NCI-H748 treated with DMSO at 0.1 percent for 48 hours (cell line): Measurements from ENCODE around the gene ATRN.

Experiments used
- DNase-seq: peaks from one replicate; lab custom pipeline; 2025; lab: John Stamatoyannopoulos, UW

The ATRN gene

DNA sequence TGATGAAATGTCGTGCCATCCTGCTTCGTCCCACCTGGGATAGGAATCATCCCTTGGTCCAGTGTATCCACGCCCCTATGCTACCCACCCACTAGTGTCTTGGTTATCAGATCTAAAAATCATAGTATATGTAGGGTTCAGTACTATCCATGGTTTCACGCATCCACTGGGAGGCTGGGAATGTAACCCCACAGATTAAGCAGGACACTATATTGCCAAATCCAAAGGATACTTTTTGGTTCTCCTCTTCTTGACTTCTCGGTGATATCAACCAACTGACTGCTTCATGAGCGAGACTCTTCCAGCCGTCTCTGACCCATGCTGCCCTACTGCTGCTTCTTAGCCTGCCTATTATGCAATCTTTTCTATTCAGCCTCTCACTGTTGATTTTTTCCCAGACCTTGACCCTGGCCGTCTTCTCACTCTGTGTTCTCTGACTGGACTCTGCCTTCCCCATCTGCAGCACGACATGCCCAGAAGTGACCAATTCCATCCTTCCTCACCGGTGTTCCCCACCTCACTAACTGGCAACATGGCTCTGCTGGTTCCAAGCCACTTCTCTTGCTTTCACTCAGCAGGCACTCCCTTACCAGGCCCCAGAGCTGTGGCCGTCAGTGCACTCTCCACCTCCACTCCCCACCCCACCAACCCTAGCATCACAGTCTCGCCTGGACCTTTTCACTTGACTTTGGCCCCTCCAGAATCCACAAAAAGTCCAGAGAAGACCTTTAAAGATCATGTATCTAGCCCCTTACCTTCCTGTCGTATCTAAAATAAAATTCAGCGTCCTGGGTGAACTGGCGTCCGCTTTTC lies 157.9 kb downstream of the ATRN start:
- DNase-seq, result no peak

DNA sequence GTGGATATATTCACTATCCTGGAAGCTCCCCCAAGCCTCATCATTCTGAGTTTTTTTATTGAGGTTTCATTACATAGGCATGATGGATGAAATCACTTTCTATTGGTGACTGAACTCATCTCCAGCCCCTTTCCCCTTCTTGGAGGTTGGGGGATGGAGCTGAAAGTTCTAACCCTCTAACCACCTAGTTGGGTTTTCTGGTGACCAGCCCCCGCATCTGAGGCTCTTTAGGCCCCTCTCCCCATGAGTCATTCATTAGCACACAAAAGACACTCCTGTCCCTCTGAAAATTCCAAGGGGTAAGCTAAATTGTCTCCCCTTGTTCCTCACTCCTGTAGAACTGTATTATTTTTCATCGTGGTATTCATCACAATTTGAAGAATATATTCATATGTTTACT lies 159.1 kb downstream of the ATRN start:
- no peak for DNase-seq

DNA sequence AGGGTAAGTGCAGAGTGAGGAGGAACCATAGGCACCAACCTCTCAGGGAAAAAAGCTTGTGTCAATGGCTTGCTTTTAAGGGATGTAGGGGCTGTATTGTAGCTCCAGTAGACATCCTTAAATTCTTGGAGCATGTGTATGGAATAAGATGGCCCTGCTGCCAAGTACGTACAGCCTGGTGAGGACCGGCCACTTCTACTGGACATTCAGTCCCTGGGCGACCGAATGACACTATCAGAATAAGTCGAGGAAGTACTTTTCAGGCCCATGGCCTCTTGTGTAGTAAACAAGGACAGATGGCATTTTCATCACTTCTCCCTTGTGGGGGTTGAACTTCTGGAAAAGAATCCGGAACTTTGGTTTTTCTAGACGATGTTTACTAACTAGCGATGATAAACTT lies 159.6 kb downstream of the ATRN start:
- no peak for DNase-seq

DNA sequence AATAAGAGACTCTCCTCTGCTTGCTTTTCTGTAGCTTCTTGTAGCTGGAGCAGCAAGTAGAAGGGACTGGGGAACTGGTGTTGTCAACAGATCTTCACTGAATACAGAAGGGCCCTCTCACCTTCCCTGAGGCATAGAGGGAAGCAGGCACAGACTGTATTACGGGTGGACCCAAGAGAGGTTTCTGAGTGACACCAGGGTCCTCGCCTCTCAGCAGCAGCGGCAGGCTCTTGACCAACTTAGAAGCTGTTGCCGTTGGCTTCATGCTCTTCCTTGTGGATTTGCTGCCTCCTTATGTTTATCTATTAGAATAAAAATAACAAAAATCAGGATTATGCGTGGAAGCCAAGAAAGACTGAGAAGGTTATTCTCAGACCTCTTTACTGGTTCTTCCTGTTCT lies 160.7 kb downstream of the ATRN start:
- no peak for DNase-seq

DNA sequence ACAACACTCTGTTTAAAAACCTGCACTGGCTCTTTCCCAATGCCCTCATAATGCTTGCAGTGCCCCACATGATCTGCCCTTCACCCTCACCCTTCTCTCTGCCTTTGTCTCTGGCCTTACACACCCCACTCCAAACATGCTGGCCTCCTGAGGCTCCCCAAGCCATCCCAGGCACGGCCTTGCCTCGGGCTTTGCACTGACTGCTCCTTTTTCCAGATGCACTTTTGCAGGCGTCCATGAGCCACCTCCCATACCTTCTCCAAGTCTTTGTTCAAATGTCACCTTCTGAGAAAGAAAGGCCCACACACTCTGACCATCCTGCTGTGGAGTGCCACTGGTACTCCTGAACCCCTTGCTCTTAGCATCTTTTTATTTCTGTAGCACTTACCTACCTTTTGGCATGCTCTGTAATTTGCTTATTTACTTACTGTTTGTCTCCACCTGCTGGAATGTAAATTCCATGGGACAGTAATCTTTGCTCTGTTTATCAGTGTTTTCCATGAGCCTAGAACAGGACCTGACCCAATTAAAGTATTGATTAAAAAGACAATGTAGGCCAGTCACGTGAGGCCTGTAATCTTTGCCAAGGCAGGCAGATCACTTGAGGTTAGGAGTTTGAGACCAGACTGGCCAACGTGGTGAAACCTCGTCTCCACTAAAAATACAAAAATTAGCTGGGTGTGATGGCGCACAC lies 161.6 kb downstream of the ATRN start:
- DNase-seq, result no peak

DNA sequence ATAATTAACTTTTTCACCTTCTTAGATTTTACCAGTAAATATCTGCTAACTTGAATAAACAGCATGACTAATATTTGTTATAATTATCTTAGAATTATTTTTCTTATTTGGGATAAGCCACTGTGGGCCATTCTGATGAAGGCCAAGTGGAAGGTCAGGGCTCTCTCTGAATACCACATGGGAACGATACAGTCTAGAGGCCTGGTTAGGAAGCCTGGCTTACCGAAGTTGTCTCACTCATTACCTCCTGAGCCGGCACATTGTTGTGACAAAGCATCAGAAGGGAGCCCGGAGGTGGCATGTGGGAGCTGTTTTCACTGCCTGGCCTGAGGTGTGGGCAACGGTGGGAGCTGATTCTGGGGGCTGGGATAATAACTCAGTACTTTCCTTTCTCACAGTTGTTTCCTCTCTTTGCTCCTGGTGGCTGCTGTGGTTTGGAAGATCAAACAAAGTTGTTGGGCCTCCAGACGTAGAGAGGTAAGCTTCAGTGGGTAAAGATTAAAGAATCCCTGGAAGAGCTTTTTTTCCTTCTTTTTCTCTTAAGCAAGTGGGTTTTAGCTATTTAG lies 163.2 kb downstream of the ATRN start:
- no peak for DNase-seq

DNA sequence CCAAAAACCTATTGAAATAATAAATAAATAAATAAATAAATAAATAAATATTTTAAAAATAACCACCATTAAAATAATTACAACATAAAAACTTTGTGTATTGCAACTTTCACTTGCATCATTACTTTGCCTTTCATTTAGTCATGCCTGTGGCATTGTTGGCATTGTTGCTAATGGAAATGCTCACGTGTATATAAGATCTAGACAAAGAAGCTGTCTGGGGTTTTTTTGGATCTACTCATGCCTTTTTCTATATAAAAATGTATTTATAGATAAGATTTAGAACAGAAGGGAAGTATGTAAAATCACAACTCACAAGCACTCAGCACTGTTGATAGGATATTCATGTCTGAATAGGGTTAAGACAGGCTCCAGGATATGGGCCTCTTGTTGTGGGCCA lies 164.5 kb downstream of the ATRN start:
- DNase-seq, result no peak

DNA sequence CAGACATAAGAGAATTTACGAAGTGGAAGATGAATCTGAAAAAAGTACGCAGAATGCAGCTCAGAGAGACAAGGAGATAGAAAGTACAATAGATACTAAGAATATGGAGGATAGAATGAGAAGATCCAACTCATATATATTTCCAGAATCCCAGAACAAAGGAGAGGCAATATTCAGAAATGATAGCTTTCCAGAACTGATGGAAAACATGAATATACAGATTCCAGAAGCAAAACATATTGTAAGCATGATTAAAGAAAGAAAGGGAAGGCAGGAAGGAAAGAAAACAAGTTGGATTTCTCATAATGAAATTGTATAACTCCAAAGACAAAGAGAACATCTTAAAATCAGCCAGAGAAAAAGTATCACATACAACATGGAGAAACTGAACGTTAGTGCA lies 169.4 kb downstream of the ATRN start:
- no peak for DNase-seq

DNA sequence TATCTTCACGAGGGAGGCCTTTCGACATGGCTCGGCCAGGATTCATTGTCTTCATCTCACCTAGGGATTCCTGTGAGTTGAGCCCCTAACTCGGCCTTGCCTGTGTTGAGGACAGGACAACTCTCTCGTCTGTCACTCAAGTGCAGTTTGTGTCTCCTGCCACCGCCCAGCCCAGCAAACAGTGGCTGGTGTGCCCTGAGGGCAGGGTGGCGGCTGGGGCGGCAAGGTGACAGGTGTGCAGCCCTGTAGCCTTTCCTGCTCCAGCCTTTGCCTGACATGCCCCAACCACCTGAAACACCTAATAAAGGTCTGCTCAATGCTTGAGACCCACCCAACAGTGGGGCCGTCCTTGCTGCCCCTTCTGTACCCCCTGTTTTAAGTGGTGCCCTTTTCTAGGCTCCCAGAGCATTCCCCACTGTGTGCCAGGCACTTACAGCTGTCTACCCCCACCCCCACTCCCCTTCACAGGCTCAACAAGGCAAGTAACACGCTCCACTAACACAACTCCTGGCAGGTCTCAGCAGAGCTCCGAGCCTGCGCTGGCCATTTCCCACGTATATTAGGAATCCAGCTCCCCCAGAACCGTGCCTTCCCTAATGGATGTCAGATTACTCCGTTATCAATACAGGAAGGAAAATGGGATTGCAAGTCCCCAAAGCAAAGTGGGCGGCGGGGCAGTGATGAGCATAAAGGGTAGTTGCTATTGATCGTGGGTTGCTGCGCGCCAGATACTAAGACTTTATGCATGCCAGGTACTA lies 174.7 kb downstream of the ATRN start:
- no peak for DNase-seq

DNA sequence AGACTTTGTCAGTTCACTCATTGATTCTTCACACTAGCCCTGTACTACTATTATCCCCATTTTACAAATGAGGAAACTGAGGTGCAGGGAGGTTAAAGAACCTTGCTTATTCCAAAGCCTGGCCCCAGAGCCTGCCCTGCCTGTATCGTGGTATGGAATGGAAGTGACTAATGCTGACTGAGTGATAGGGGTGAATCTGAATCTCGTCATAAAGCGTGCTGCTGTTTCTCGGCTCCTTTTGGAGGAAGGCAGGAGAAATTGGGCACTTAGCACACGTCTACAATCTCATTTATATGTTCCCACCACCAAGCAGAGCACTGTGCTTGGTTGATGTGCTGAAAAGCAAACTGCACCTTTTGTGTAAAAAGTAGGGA lies 175.2 kb downstream of the ATRN start:
- DNase-seq, result no peak

DNA sequence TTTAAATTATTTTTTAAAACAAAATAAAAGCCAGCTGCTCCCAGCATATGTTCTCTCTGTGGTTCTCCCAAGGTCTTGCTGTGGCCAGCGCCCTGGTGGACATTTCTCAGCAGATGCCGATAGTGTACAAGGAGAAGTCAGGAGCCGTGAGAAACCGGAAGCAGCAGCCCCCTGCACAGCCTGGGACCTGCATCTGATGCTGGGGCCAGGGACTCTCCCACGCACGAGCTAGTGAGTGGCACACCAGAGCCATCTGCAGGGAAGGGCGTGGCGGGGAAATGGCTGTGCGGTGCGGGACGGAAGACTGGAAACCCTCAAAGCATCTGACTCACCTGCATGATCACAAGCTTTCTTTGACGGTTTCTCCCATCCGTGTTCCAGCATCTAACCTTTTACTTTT lies 175.8 kb downstream of the ATRN start:
- no peak for DNase-seq

DNA sequence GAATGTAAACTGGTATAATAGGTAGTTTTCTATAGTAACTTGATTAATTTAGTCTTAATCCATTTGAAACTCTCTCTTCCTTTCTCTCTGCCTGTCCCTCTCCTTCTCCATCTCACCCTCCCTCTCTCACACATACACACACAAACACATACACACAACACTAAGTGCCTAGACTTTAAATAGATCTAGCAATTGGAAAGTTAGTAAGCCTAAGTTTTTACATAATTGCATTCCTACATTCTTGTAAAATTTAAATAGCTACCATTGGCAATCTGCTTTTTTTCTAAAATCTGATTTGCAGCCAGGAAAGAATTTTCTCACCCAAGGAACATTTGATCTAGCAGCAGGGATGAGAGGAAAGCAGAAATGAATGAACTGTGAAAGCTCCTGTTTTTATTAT lies 176.7 kb downstream of the ATRN start:
- DNase-seq, result no peak

DNA sequence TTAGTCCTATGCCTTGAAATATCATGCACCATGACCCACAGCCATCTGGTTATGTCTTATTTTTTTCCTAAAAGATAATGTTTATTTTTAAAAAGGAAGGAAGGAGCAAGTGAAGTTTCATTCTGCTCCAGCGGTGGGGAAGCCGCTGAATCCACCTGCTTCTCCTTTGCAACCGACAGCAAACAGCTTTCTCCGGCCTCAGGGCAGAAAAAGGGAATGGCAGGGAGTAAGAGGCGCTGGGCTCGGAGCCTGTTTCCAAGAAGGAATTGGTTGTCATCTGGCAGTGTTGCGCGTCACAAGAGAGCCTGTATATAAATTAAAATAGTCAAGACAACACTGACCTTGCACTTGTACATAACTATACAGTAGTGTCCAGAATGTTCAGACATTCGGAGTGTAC lies 178.1 kb downstream of the ATRN start:
- no peak for DNase-seq

DNA sequence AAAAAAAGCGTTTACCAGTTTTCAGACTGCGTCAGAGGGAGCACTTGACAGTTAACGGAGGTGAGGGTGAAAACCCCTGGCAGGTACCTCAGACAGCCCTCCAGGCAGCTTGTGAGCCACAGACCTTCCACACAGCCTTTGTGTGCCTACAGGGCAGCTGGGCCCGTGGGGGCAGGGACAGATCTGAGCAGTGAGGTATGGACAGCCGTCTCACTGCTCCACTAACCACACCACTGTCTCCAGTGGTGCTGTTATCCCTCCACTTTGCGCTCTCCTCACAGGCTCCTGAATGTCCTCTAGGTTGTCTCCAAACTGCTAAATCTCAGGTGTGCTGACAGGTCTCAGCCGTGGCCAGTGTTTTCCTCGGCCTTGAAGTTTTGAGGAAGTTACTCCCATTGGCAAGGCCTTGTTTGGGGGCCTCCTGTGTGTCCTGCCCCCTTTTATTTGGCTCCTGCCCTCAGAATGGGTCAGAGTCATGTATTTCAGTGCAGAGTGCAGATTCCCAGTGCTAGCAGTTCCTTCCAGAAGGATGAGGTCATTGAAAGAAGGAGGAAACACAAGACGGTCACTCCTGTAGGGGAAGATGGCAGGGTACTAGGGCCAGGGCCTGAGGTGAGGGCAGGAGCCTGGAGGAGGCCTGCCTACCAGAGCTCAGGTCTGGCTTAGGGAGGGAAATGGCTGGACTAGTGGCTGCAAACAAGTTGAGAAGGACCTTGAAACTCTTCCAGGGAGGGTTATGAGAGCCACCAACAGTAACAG lies 180.6 kb downstream of the ATRN start:
- no peak for DNase-seq

DNA sequence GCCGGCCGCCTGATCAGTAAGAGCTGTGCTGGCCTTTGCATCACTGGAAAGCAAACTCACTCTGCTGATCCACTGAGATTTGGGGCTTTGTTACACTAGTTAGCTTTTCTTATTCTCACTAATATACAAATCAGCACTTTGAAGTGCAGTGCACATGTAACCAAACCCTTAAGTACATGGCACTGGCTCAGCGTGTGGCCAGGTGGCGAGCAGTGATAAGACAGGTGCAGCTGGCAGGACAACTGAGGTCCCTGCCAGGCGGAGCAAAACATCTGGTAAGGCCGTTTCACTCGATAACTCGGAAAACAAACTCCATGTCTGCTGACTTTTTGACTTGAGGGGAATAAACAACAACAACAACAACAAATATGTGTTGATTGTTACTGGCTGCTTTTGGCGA lies 181.4 kb downstream of the ATRN start:
- DNase-seq, result no peak

DNA sequence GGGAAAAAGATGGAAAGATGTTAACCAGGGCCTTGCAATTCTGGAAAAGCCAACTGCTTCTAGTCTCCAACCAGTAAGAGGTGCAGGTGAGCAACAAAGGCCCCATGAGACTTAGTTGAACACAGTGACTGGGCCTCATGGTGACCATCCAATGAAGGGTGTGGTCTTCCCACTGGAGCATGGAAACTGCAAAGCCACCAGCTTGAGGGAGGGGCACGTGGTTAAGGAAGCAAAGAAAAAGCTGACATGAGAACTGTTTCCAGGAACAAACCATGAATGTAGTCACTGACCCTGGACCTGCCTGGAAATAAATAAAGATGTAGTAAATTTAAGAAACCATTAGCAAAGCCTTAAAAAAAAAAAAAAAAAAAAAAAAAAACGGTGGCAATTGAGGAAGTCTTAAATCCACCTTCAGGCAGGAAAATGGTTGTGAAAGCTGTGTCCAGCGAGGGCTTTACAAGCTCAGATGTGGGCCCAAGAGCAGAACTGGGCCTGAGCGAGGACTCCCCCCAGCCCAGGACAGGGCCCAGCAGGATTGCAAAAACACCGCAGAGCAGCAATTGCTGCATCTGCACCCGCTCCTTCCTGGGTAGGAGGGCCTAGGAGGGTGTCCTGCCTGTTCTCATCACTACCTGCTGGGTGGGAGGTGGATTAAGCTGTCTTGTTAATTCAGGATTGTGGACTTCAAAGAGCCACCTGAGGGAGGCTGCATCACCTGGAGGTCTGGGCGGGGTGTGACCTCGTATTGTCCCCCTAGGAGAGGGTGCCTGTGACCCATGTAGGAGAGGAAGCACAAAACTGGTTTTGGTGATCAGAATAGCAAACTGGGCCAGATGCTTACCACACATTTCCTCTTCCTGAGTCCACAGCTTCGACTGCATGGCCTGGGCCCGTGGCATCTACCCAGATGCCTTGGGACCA lies 182.1 kb downstream of the ATRN start:
- no peak for DNase-seq

DNA sequence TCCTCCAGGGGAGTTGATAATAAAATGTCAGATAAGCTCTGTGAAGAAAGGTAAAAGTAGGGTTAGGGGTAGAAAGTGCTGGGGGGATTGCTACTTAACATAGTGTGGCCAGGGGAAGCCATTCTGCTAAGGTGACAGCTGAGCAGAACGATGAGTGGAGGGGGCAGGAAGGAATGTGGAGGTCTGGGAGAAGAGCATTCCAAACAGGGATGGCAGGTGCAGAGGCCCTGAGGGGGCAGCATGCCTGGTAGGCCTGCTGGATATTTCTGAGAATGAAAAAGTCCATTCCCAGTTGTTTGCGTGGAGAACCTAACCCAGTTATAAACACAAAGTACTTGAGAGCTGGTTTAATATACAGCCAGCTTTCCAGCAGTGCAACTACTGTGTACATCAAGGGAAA lies 183.1 kb downstream of the ATRN start:
- no peak for DNase-seq

DNA sequence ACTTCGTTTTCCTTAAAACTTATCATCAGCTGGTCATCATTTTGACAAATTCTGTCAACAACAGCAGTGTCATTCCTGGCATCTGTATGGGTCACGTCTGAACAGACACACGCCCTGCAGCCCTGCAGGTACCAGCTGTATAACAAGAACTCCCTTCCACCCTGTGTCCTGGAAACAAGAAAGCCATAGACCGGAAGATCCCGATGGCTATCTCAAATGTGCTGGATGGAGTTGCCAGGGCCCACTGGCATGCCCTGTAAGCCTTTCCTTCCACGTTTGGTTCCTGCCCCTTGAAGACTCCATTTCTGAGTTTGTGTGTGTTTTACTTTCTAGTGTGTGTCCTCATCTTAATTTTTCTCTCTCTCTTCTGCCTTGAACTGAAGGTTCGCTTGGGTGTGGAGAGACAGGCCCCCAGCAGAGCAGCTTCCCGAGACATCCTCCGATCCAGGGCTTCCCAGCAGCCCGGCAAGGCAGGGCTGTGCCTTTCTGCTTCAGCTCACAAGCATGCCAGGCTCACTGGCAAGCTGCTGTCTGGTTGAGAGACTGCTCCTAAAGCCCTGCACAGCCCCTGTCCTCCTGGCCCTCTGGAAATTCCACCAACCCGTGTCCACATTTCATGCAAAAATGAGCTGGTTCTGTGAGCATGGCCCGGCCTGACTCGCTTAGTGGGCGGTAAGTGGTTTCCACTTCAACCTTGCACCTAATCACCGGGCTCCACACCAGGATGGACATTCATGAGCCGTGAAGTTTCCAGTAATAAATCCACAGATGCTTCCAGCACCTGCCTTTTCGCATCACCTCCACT lies 183.7 kb downstream of the ATRN start:
- DNase-seq, result no peak

DNA sequence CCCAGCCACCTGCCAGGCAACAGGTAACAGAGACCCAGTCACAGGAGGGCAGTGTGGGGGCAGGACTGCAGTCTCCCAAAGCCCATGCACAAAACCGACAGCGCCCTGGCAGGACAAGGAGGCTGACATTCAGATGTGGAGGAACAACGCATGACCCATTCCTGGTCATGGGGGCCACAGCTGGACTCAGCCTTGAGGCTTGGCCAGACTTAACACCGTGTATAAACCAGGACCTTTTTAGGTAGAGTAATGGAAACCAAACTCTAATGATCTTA lies 184.2 kb downstream of the ATRN start:
- no peak for DNase-seq

DNA sequence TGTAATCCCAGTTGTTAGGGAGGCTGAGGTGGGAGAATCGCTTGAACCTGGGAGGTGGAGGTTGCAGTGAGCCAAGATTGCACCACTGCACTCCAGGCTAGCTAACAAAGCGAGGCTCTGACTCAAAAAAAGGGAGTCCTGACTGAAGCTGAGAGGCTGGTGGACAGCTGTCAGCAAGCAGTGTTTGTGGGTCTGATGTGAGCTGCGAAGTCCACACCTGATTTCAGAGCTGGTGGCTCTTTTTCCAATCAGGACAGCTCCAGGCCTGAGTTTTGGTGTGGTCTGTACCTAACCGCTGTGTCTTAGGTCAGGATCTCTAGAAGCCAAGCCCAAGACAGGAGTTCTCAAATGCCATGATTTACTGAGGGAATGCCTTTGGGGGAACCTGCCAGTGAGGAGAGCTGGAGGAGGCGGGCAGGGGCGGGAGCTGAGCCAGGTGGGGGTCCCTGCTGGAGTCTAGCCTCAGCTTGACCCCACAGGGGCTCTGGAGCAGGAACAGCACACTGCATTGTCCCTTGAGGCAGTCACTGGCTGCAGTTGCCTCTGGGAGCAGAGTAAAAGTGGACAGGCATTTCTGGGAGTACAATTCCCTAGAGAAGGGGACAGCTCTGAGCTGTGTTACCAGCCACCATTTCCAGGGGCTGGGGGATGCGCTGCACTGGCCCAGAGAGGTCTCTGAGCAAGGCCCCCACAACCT lies 187.3 kb downstream of the ATRN start:
- DNase-seq, result no peak
